ENCODE data around the gene MRFAP1L1.

The MRFAP1L1 gene

DNA sequence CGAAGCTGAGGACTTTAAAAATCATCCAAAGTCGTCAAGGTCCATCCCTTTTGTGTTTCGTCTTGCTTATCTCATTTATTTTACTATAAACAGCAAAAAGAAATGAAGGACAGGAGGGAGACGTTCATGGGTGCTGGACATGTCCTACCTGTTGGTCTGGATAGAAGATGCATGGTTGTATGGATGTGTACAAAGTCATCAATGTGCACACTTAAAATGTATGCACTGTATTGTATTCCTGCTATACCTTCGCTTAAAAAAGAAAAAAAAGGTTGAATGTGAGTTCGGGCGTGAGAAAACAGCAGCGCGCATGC lies 6.0 kb upstream of the MRFAP1L1 start:
- DNase-seq = no peak

DNA sequence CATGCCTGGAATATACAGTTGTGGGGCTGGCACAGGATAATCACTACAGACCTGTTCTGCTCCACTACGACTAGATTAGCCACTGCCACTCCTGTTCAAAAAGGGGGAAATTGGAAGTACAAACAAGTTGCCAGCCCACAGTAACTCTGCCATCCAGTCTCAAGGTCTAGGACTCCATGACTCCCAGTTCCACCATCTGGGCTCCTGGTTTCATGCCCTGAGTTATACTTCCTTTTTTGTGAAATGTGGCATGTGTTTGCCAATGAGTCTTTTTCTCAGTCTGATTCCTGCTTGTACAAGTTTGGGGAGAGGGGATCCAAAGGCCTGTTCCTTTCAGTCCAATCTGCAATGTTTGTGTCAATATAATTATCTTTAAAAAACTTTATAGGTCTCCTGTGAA lies 5.3 kb upstream of the MRFAP1L1 start:
- DNase-seq = no peak

DNA sequence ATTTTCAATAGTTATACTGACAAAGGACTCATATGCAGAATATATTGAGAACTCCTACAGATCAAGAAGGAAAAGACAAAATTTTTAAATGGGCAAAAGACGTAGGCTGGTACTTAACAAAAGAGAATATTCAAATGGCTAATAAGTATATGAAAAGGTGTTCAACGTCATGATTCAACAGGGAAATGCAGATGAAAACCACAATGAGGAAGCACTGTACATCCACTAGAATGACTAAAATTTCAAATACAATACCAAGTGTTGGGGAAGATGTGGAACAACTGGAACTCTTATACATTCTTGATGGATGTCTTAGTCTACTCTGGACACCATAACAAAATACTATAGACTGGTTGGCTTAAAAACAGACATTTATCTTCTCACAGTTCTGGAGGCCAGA lies 1.3 kb upstream of the MRFAP1L1 start:
- no peak for DNase-seq

DNA sequence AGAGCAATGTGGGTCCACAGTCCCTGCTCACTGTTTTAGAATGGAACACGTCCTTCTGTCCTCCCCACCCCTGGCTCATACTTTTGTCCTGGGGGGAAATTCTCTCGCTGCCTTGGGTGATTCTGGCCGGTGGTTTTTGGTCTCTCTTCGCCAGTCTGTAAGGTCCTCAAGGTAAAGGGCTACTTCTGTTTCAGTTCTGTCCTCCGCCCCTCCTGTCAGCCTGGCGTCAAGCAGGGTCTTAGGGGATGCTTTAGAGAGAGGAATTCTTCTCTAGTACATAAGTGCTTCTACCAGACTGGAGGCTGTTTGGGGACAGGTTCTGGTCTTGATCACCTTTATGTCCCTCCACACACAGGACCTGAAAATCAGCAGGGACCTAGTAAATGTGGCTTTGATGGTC lies 617 bp upstream of the MRFAP1L1 start:
- no peak for DNase-seq

DNA sequence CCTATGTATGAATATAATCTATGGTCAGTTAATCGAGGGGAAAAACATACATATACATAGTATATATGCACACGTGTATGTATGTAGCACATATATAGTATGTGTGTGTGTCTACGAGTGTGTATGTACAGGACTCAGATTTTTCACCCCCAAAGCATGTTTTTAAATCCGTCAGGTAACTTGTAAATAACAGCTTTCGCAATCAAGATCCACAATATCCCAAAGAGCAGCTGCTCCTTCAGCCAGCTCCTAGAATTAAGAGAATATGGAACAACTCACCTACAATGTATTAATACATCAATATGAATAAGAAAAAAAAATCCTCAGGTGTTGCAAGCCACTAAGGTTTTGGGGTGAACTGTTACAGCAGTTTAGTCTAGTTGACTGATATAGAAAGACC lies 3.5 kb downstream of the MRFAP1L1 start:
- DNase-seq = no peak

DNA sequence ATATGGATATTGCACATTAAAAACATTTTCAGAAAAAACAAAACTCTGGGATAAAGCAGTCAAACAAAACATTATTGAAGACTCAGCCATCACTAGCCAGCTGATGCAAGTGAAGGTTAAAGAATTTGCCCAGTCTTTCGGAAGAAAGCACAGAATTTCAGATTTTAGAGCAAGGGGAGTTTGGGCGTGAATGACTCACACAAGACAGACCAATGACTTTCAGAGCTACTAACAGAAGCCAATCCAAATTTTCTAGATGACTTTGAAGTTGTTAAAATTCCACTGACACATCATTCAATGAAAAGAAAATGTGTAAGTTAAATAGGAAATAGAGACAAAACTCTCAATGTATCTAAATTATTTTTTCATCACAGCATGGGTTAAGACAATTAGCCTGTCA lies 4.0 kb downstream of the MRFAP1L1 start:
- no peak for DNase-seq

DNA sequence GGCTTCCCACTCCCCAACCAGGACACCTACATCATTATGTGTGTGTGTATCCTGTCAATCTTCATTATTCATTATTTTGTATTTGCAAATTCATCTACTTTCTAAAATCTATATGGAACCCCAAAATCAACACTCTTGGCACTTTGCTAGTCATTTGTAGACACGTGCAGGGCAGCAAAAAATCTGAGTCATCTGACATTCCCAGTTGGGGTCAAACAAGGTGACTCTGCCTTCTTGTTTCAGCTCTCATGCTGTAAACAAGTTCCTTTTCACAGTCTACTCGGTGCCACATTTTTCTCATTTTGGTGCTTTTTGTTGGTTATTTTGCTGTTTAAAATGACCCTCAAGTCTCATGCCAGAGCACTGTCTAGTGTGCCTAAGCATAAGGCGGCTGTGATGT lies 5.9 kb downstream of the MRFAP1L1 start:
- no peak for DNase-seq

DNA sequence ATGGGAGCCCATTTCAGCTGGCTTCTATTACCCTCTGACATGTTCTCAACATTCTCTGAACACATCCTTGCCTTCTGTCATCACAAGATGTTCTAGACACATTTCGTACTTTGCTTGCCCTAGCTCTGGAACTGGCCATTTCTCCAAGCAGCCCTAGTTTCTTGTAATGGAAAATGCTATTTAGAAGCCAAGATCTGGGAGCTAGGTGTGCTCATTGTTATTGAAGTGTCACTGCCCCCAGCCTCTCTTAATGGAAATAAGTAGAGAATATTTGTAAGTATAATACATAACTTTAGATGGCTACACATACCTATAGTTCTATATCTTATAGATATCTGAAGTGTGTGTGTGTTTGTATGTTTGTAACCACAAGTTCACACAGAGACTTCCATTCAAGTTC lies 6.9 kb downstream of the MRFAP1L1 start:
- no peak for DNase-seq

DNA sequence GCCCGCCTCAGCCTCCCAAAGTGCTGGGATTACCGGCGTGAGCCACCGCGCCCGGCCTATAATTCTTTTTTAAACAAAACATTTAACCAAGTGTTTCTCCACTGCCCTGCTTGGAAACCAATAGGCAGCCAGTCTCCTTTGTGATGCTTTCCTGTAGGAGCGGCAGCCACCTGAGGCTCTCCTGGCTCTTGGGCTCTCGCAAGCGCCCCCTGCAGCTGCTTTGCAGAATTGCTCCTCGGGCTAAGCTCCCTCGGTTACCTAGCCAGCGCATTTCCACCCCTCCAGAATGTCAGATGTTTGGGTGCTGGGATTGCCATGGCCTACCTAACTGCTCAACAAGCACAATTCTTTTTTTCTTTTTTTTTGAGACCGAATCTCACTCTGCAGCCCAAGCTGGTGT lies 8.3 kb downstream of the MRFAP1L1 start:
- no peak for DNase-seq

DNA sequence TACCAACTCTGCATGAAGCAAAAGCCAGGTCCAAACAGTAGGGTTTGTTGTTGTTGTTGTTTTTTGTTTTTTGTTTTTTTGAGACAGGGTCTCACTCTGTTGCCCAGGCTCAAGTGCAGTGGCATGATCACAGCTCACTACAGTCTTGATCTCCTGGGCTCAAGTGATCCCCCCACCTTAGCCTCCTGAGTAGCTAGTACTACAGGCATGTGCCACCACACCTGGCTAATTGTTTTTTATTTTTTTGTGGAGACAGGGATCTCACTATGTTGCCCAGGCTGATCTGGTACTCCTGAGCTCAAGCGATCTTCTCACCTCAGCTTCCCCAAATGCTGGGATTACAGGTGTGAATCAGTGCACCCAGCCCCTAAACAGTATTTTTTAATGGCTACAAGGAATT lies 9.8 kb downstream of the MRFAP1L1 start:
- DNase-seq = no peak

DNA sequence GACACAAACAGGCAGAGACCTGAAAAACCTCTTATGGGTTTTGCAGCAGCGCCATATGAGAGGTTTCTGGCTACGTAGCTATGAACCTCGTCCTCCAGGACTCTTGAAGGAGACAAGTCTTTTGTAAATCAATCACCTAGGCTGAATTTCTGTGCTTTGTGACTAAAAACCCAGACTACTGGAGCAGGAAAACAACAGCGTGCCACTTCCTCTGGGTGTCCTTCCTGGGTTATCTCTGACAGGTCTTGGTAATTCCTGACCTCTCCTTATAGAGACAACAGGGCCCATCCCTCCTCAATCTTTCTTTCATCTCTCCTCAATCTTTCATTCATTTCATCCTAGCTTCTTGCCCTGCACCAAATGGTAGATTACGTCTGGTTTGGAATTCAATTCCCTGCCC lies 10.3 kb downstream of the MRFAP1L1 start:
- no peak for DNase-seq

DNA sequence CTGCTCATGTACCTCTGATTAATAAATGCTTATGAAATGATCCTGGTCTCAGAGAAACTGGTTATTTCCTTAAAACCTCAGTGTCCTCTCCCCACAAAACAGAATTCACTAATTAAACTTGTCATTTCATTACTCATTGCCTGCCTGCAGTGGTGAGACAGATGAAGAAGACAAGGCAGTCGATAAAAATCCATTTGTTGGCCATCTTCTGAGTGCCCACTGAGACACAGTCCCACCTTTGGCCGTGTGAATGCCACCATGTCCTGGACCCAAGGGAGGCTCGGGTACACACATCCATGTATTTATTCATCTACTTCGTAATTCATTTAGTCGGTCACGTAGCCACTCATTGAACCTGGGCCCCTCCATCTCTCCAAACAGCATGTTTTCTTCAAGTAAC lies 12.5 kb downstream of the MRFAP1L1 start:
- DNase-seq = no peak

DNA sequence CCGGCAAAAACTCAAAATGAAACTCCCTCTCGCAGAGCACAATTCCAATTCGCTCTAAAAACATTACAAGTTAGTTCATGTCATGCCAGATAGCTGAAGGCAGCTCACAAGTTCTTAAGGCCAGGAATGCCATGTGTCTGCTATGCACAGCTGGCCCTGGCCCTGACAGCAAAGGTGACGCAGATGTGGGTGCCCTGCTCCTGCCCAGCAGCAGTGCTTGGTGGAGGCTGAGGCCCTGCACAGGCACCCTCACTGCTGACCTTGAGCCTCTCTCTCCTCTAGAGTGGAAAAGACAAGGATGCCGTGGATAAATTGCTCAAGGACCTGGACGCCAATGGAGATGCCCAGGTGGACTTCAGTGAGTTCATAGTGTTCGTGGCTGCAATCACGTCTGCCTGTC lies 13.1 kb downstream of the MRFAP1L1 start:
- no peak for DNase-seq

DNA sequence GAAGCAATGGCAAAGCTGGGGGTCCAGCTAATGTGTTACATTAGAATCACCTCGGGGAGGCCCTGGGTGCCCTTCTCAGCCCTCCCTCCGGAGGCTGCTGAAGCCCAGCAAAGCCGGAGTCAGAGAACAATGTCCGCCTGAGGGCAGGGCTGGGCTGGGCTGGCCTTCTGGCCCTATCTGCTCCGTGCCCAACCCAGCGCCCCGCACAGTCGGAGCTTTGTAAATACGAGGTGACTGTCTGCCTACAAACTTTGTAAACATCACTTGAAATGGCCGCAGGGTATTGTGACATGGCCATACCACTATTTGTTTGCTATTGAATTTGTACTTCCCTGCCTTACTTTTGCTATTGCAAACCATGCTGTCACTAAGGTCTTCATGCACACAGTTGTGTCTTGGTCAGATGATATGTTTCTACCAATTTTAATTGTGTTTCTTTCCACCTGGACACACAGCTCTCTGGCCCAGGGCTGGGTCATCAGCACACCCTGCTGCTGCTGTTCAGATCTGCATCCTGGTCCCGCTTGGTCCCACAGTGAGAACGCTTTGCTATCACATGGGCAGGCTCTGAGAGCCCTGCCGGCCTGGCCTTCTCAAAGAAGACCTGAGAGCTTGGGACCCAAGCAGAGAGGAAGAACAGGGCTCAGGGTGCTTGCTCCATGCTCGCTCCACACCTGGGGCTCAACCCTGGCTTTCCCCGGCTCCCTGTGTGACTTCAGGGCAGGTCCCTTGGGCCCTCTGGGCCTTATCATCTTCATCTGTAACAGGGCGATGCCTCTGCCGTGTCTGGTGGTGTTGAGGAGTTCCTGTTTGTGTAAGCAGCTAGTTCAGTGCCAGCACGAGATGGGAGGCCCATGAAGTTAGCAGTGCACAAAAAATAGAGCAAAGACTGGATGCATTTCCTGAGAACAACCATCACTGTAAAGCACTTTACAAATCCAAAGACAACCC lies 13.7 kb downstream of the MRFAP1L1 start:
- no peak for DNase-seq

DNA sequence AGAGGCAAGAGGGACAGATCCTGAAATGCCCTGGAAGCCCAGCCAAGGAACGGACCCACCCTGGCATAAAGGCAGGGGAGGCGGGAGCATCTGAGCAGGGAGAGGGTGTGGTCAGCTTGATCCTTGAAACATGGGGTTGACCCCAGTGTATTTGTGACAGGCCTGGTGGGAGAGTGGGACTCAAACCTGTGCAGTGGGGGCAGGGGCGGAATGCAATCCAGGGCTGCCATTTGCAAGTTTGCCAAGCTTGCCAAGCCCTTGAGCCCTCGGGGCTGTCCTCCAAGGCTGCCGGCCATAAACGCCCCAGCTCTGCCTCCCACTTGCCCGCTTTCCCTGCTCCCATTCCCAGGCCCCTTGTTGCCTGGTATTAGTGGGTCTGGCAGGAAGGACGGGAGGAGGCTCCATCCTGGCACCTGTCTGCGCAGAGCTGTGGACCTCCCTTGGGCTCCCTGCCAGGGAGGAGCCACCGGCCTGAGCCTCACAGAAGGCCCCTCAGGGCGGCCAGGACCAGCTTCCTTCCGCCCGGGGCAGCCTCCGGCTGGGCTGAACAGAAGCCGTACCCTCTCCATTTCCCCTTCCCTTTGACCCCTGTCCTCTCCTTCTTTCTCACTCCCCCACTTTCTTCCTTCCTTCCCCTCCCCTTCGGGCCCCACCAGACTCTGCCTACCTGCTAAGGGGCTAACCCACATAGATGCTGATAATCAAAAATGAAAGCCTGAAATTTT lies 15.3 kb downstream of the MRFAP1L1 start:
- DNase-seq = no peak

DNA sequence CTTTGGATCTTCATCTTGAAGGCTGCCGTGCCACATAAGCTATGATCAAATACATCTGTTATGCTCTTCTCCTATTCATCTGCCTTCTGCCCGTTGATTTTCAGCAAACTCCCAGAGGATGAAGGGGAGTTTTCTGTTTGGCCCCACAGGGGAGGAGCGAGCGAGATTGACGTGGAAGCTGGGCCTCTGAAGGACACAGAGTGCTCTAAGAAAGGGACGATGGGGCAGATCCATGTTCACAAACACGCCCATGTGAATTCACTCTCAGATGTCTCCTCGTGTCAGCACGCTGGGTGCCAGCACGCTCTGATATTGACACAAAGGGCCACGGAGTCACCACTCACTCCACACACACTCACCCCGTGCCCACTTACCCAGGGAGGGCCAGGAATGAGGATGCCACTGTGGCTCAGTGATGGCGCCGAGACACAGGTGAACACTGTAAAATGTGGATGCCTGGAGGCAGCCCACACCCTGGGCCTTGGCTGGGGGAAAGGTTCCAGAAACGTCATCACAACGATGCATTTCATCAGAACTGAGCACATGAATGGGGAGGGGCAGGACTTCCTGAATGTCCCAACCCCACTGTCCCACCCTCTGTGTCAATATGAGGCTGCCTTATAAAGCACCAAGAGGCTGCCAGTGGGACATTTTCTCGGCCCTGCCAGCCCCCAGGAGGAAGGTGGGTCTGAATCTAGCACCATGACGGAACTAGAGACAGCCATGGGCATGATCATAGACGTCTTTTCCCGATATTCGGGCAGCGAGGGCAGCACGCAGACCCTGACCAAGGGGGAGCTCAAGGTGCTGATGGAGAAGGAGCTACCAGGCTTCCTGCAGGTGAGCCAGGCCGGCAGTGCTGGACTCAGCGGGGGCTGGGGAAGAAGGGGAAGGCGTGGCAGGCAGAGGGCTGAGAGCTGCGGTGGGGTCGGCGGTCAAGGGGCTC lies 16.2 kb downstream of the MRFAP1L1 start, which contains the start of gene S100P:
Gene S100P, plus strand, starts transcription at position 648 of the 946 bp plus-strand sequence. Its CDS starts 55 bp downstream, at position 703.
- no peak for DNase-seq

DNA sequence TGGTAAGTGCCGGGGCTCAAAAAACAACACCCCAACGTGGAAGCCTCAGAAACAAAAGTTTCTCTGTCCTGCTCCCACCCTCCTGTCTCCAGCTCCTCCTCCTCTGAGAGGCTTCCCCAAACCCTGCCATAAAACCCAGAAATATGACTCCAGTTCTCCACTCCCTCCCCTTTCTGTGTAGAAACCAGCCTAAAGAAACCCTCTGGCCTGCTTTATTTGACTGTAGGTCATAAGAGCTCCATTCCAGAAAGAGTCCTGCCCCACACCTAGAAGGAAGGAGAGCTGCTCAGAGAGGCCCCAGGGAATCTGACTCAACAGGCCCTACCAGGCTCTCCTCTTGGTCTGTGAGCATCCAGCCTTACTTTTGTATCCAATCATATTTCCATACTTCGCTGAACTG lies 16.9 kb downstream of the MRFAP1L1 start:
- no peak for DNase-seq

DNA sequence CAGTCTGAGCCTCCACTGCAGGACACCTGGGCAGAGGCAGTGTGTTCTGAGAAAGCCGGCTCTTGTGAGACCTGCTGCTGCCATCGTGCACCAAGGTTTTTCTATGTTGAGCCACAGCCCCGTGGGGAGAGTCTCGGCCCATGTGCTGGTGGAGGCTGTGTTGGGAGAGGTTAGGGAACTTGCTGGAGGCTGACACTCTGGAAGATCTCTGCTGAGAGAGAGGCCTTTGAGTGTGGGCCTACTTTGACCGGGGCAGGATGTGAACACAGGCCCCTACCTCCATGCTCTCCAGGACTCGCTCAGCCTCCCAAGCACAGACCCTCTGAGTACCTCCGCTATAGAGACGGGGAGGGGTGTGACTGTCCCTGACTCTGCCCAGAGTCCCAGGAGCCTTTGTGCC lies 17.3 kb downstream of the MRFAP1L1 start:
- no peak for DNase-seq

DNA sequence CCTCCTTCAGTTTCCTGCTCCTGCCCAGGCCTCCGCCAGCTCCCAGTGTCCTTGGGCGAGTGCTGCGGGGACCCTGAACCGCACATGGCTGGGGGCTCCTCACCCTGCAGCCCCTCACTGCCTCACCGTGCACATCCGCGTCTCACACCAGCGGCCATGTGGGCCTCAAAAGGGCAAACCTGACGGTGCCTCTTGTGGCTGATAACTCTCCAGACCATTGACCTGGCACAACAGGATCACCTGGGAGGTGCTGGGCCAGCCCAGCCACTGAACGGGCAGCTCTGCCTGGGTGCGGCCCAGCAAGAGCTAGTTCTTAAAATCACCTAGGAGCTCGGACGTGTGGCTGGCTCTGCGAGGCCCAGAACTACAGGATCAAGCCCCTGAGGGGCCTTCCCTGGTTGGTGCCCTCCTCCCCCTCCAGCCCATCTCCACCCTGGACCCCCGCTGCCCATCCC lies 20.1 kb downstream of the MRFAP1L1 start:
- DNase-seq = no peak

DNA sequence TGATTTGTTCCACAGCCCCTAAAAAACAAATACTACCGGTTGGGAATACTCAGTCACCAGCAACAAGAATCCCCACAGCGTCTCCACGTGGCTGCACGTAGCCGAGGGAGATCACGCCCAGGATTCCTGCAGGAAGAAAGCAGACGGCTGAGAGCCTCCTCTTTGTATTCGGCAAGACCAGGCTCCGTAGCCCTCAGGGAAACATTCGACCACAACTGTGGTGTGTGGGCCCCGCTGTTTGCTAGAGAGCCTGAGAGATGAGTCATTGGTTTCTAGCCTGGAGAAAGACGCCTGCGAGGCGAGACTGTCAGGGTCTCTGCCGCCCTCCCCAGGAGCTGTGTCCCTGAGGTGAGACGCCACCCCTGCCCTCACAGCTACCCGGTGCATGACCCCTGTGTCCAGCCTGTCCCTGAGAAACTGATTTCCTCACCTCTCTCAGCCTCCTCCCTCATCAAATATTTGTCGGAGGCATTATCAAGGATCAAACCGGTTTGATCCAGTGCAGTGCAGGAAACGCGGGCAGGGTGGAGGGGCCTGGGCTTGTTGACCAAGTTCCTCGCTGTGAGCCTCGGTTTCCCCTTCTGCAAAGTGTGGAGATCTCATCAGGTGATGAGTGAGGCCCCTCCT lies 20.7 kb downstream of the MRFAP1L1 start:
- DNase-seq = peak; percentile 76

DNA sequence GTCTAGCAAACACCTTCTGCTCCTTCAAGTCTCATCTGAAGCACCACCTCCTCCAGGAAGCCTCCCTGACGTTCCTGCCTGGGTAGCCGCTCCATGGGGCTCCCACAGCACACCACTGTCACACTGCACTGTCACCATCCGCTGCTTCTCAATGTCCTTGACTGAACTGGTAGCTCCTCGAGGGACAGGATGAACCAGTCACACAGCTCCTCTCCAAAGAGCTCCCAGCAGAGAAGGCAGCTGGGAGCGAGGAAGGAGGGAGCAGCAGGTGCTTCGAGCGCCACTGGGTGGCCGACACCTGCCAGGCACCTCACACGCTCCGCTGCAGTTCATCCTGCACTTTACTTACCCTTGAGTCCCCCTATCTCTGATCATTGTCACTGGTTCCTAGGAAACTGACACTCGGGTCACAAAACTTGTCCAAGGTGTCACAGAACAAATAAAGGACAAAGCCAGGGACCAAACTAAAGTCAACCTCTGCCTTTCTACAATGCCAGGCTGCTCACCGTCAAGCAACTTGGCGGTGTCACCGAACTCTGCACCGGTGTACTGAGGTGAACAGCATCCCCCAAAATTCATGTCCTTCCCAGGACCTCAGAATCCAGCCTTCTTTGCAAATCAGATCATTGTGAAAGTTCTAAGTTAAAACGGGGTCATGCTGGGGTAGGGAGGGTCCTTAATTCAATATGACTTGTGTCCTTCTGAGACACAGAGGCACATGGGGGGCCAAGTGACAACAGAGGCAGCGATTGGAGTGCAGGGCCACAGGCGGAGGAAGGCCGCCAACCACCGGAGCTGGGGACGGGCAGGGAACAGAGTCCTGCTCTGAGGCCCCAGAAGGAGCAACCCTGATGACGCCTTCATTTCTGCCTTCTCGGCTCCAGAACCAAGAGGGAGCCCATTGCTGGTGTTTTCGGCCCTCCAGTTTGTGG lies 21.5 kb downstream of the MRFAP1L1 start:
- DNase-seq = no peak
